ENCODE results near the gene PLEKHH3.

The PLEKHH3 gene

DNA sequence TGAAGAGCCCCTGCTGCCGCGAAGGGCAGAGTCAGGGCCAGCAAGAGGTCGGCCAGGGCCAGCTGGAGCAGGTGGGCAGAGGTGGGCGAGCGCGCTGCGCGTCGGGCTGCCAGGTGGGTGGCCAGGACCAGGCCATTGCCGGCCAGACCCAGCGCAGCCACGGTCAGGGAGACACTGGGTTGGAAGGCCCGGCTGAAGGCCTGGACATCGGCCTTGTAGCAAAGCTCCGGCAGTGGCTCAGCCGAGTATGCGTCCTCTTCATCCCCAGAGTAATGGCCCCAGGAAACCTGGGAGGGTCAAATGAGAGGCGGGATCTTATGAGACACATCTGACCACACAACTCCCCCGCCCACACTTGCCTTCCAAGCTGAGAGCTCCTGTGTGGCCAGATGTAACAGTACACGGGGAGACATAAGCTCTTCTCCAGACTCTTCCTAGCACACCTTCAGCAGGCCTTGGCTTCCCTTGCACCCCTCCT is 3.6 kb upstream of the PLEKHH3 start:
- Histone ChIP-seq H3K9me3 (ENCODE audit: control insufficient read depth, low read length) (no peaks in the 10 kb centered on the region), H3K79me2 (peaks cover 9% of the 10 kb centered on the region), H3K4me3 (ENCODE audit: low read depth, low read length) (peak overlapping the region; percentile 47), H3K4me1 (peaks cover 17% of the 10 kb centered on the region), H3K9ac (no peak overlapping the region), H3K36me3 (ENCODE audit: control insufficient read depth, insufficient read depth, low read length) (no peaks in the 10 kb centered on the region), H3K4me2 (ENCODE audit: low read length) (peak overlapping the region; percentile 95), H2AFZ (peak overlapping the region; percentile 85), H3K27ac (peak overlapping the region; percentile 97), H3K27me3 (ENCODE audit: control insufficient read depth, insufficient read depth, low read length) (no peaks in the 10 kb centered on the region)
- no peak for TF ChIP-seq CTCF (IDR thresholded peaks at IDR 0.05)

DNA sequence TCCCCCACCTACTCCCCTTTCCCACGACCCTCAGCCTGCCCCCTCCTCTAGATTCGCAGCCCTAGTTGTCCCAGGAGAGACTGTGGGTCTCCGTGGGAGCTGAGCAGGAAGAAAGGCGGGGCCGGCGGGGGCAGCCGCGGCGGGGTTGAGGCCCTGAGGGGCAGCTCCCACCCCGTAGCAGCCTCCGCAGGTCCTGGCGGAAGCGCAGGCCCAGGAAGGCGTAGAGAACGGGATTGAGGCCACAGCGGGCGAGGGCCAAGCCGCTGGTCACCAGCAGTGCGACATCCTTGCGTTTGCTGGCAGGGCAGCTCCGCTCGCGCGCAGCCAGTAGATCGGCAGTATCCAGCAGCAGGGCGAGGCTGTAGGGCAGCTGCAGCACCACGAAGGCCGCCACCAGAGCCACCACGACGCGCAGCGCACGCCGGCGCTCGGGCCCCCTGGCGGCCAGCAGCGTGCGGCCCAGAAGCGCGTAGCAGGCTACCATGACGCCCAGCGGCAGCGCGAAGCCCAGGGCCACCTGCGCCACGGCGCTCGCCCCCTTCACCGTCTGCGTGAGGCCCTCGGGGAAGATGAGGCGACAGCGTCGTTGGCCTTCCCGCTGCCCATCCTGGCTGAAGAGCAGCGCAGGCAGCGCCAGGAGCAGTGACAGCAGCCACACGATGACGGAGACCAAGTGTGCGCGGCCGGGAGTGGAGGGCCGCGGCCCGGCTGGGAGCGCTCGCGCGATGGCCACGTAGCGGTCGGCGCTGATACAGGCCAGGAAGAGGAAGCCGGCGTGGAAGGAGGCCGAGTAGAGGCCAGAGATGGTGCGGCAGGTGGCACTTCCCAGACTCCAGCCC is 2.9 kb upstream of the PLEKHH3 start:
- Histone ChIP-seq H3K9me3 (ENCODE audit: control insufficient read depth, low read length) (no peaks in the 10 kb centered on the region), H3K9ac (peak overlapping the region; percentile 49), H3K27ac (peak overlapping the region; percentile 97), H3K36me3 (ENCODE audit: control insufficient read depth, insufficient read depth, low read length) (no peaks in the 10 kb centered on the region), H3K79me2 (peaks cover 9% of the 10 kb centered on the region), H3K4me2 (ENCODE audit: low read length) (peak overlapping the region; percentile 95), H2AFZ (peak overlapping the region; percentile 85), H3K4me3 (ENCODE audit: low read depth, low read length) (peak overlapping the region; percentile 47), H3K27me3 (ENCODE audit: control insufficient read depth, insufficient read depth, low read length) (no peaks in the 10 kb centered on the region), H3K4me1 (peaks cover 17% of the 10 kb centered on the region)
- TF ChIP-seq CTCF (IDR thresholded peaks at IDR 0.05), result peak; percentile 88

GRCh38 chr17:42678951-42679491 is 2.2 kb upstream of the PLEKHH3 start:
- no peak for TF ChIP-seq CTCF (IDR thresholded peaks at IDR 0.05)
- peak overlapping the region; percentile 97 for H3K27ac ChIP-seq
- peaks cover 9% of the 10 kb centered on the region for H3K79me2 ChIP-seq
- H3K9me3 ChIP-seq (ENCODE audit: control insufficient read depth, low read length), result no peaks in the 10 kb centered on the region
- H3K36me3 ChIP-seq (ENCODE audit: control insufficient read depth, insufficient read depth, low read length), result no peaks in the 10 kb centered on the region
- peak overlapping the region; percentile 49 for H3K9ac ChIP-seq
- peak overlapping the region; percentile 95 for H3K4me2 ChIP-seq (ENCODE audit: low read length)
- peak overlapping the region; percentile 85 for H2AFZ ChIP-seq
- H3K4me3 ChIP-seq (ENCODE audit: low read depth, low read length), result peak overlapping the region; percentile 88
- peaks cover 17% of the 10 kb centered on the region for H3K4me1 ChIP-seq
- no peaks in the 10 kb centered on the region for H3K27me3 ChIP-seq (ENCODE audit: control insufficient read depth, insufficient read depth, low read length)

- H3K79me2 ChIP-seq, result peaks cover 9% of the 10 kb centered on the region
- H2AFZ ChIP-seq, result peak overlapping the region; percentile 85
- peak overlapping the region; percentile 97 for H3K27ac ChIP-seq
- no peaks in the 10 kb centered on the region for H3K27me3 ChIP-seq (ENCODE audit: control insufficient read depth, insufficient read depth, low read length)
- peak overlapping the region; percentile 68 for H3K9ac ChIP-seq
- TF ChIP-seq CTCF (IDR thresholded peaks at IDR 0.05), result no peak
- no peaks in the 10 kb centered on the region for H3K36me3 ChIP-seq (ENCODE audit: control insufficient read depth, insufficient read depth, low read length)
- H3K4me1 ChIP-seq, result peaks cover 17% of the 10 kb centered on the region
- peak overlapping the region; percentile 99 for H3K4me2 ChIP-seq (ENCODE audit: low read length)
- H3K4me3 ChIP-seq (ENCODE audit: low read depth, low read length), result peak overlapping the region; percentile 88
- H3K9me3 ChIP-seq (ENCODE audit: control insufficient read depth, low read length), result no peaks in the 10 kb centered on the region
Measured at GRCh38 chr17:42677921-42678781, 1.4 kb upstream of the PLEKHH3 start.

Data from parathyroid adenoma (tissue), 2 donors.